SW480 (cell line): ENCODE measurements around the gene CCR6.

ENCODE experiments used
- DNase-seq: peaks from one replicate; pipeline ENCODE4 v3.0.0-alpha.2; 2016; ENCODE audit warnings: low spot score

Gene CCR6

DNA sequence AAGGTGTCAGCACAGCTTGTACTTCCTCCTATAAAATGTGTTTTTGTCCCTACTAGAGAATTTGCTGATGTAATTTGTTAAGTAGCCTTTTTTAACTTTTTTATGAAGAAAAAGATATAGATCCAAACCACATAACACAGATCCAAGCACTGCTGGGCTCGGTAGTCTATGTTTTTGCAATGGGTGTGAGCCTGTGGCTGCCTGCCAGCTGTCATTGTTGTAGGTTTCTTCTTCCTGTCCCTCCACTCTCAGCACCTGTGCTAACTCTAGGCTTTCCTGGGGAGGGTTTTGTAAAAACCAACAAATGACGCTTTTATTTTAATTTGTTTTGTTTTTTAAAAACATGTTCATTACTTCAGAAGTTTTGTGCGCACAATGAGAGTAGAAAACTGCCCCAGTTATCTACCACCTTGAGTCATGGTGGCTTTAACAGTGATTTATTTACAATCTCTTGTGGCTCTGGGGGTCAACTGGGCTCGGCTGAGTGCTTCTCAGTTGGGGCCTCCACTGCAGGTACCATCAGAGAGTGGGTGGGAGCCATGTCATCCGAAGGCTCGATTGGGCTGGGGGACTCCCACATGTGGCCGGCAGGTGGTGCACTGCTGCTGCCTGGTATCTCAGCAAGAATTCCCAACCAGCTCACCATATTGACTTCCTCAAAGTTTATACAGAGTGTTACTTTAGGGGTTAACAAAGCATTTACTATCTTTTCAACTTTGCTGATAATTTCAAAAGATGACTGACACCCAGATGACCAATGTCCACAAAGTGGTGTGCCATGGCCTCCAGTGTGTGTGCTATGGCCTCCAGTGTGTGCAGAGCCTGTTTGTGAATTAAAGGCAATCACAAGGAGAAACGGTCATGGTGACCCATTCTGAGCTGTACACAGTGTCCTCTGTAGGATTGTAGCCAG lies 3.0 kb upstream of the CCR6 start:
- DNase-seq, result peak; percentile 23

DNA sequence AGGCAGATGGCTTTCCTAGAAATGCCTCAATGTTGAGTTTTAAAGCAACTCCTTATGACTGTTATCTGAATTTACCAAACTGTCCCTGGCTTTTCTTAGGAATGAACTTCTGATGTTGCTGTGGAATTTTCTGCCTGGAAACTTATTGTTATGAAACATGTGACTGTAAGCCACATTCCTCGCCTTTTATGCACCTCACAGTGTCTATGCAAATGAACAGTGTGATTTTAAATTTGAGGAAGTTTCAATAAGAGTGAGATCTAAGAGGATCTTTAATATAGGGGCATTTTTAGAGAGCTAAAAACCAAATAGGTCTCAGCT lies 2.4 kb upstream of the CCR6 start:
- no peak for DNase-seq

GRCh38 chr6:167121335-167121841 lies 1.5 kb upstream of the CCR6 start:
- DNase-seq, result no peak

GRCh38 chr6:167122041-167122826 lies 662 bp upstream of the CCR6 start:
- no peak for DNase-seq

DNA sequence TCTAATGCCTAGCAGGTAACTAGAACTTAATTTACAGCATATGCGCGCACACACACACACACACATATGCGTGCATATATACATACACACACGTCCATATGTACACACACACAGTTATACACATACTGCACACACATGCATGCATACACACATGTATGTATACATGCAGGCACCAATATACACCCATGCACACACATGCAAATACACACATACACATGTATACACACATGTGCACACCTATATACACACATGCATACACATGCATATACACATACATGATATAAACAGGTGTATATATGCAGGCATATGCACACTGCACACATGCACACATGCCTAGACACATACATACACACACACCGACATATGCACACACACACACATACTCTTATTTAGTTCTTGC lies 1.9 kb downstream of the CCR6 start:
- no peak for DNase-seq

DNA sequence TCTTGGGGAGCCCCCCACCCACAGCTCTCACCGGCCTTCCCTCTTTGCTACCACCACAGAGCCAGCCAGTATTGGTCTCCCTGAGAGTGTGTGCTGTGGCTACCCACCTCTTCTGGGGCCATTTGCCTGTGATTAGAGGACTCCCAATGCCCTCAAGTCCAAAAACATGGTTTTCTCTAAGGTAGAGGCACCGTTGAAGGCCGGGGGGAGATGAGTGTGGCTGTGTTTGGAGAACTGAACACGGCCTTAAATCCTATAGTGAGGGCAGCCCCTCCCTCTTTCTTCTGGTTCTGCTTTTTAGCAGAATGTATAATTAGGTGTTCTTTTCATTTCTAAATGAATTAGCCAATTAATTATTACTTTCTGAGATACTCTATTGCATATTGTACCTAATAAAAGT lies 2.5 kb downstream of the CCR6 start:
- no peak for DNase-seq

DNA sequence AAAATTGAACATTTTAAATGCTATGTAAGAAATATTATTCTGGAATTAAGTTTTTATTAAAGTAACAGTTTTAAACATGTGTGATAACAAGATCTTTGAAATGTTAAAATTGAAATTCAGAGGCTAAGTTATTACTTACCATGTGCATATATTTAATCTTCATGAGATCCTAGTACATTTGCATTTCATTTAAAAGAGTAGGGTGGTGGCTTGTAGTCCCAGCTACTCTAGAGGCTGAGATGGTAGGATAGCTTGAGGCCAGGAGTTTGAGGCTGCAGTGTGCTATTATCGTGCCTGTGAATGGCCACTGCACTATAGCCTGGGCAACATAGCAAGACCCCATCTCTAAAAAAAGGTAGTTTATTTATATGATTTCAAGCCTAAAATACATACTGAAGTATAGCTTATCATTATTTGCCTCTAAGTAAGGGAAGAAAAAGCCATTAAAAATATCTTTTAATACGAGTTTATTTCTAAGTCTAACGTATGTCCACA lies 3.0 kb downstream of the CCR6 start:
- no peak for DNase-seq

DNA sequence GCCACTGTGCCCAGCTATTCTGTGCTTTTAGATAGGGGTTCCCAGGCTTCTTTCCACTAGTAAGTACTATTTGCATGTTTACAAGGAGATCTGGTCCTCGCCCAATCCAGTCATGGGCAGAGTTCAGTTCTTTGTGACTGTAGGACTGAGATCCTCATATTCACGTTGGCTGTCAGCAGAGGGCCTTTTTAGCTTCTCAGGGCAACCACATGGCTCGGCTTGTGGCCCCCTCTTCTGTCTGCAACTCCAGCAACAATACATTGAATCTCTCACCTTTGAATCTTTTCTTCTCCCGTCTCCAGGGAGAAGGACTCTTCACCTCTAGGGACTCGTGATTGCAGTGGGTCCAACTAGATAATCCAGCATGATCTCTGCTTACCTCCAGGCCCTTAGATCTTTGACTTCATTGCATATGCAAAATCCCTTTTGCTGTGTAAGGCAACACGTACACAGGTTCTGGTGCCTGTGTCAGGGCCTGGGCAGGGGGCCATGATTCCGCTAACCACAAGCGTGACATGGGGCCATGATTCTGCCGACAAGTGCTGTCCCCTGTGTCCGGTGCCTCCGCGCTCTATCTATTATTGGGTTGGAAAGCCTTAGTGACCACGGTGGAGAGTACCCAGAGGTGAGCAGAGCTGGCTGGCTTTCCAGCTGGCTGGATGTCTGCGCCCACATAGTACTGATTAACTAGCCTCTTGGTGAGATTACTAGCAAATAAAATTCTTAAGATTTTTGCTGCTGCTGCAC lies 5.1 kb downstream of the CCR6 start:
- no peak for DNase-seq

- no peak for DNase-seq
These were observed 6.3 kb downstream of the CCR6 start for GRCh38 chr6:167129159-167129558.

- no peak for DNase-seq
These were observed 6.7 kb downstream of the CCR6 start for GRCh38 chr6:167129562-167129961.

- no peak for DNase-seq
These were observed 7.2 kb downstream of the CCR6 start for GRCh38 chr6:167130008-167130677.

DNA sequence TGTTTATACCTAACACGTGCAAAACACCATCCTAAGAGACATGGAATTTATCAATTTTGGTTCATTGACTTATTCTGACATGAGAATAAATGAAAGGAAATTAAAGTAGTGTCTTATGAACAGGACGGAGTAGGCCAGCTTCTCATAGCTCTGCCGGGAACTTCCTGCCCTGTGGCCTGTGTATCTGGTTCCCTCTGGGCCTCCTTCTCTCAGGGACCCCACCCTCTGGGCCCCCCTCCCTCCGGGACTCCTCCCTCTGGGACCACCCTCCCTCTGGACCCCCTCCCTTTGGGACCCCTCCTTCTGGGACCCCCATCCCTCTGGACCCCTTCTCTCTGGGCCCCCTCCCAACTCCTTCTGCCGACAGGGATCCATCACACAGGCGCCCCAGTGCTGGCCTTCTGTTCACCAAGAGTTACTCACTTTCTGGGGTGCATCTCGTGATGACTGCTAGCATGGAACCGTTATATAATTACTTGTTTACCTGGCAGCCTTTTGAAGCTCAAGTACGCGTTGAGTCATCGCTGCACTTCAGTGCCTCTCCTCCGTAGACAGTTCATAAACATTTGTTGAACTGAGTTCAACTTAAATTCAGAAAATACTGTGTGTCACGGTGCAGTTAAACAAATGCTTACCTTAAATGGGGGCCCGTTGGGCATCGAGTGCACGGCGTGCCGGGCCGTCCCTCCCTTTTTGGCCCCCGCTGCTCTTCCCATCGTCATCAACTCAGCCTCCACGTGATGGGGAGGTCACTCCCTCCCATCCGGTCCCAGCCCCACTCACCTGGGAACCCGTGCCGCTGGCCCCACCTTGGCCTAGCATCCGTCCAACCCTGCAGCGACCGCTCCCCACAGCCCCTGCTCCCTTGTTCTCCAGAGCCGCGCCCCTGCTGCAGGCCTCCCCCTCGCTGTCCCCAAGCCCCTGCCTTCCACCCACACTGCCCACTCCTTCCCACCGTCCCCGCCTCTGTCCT lies 8.1 kb downstream of the CCR6 start:
- DNase-seq, result peak; percentile 49

DNA sequence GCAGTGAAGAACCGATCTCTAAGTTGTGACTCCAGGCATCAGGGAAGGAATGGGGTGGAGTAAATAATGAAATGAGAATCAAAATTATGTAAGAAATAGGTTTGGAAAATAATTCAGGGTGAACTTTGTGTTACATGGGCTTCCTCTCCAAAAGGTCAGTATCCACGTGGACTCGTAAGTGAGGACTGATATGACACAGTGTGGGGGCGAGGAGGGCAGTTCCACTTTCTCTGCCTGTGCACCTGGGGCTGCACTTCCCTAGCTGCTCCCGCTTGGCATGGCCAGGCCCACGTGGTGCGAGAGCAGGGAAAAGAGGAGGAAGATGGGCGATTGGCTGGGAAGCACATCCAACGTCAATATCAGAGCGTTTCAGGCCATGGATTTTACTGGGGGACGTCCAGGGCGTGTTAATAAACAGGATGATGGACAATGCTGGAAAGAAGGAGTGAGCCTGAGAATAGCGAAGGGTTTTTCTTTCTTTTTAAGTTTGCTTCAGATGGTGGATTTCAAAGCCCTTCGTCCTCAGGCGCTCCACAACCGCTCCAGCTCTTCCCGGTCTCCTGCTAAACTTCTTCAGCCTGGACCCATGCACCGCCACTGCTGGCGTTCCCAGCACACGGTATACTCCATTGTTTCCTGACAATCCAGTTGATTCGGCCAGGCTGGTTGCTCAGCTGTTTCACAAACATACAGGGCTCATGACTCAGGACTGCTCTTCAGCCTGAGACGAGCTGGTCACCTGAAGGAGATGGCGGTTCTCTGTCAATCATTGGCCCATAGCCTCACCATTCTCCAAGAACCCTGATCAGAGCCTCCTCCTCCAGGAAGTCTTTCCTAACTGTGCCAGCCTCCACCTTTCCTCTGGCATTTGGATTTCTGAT lies 11.8 kb downstream of the CCR6 start:
- no peak for DNase-seq

DNA sequence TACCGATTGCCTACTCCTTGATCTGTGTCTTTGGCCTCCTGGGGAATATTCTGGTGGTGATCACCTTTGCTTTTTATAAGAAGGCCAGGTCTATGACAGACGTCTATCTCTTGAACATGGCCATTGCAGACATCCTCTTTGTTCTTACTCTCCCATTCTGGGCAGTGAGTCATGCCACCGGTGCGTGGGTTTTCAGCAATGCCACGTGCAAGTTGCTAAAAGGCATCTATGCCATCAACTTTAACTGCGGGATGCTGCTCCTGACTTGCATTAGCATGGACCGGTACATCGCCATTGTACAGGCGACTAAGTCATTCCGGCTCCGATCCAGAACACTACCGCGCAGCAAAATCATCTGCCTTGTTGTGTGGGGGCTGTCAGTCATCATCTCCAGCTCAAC lies 13.5 kb downstream of the CCR6 start:
- peak; percentile 25 for DNase-seq

GRCh38 chr6:167137081-167137480 lies 14.2 kb downstream of the CCR6 start:
- no peak for DNase-seq

DNA sequence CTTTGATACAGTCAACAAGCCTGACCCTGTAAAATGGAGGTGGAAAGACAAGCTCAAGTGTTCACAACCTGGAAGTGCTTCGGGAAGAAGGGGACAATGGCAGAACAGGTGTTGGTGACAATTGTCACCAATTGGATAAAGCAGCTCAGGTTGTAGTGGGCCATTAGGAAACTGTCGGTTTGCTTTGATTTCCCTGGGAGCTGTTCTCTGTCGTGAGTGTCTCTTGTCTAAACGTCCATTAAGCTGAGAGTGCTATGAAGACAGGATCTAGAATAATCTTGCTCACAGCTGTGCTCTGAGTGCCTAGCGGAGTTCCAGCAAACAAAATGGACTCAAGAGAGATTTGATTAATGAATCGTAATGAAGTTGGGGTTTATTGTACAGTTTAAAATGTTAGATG lies 15.0 kb downstream of the CCR6 start:
- no peak for DNase-seq

DNA sequence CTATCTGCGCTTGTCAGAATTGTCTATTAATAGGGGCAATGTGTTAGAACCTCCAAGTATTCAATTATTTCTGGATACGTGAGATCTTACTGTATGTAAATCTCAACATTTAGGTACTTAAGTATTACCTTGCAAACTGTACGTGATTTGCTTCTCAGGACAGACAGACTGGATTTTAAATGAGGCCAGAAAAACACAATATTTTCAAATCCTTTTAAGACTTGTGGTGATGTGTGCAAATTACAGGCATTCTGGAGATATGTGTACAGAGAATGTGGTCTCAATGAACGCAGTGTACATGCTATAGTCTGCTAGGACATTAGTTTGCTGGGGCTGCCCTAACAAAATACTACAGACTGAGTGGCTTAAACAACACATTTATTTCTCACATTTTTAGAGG lies 16.9 kb downstream of the CCR6 start:
- no peak for DNase-seq

- DNase-seq, result no peak
These were observed 17.9 kb downstream of the CCR6 start for GRCh38 chr6:167140589-167141474.
